Gastroesophageal sphincter (tissue), 4 donors: Measurements from ENCODE around the gene ASB10. TPM values are rescaled to one million over a fixed set of nuclear protein-coding genes. Genes with fewer than 3 reads are reported as not detected.

Source experiments
- ATAC-seq: fragments of 150-250 bp; one replicate; pipeline ENCODE4 v1.9.1; 2016; ENCODE audit warnings: mild to moderate bottlenecking, moderate library complexity
- H3K27ac ChIP-seq, 4 donors: fragments of 200-600 bp; sonication (generic) in 3 of 4; 1 replicate in 3 of 4; 2 replicates in 1 of 4; pipeline ENCODE4 v1.5.1; 2016 to 2019
- H3K27me3 ChIP-seq: fragments of 200-600 bp; sonication (generic); one replicate; pipeline ENCODE4 v1.5.1; 2019
- H3K36me3 ChIP-seq, 2 donors: fragments of 200-600 bp; sonication (generic); one replicate each; pipeline ENCODE4 v1.5.1; 2019; ENCODE audit warnings: control low read depth in 1 of 2
- H3K4me1 ChIP-seq, 3 donors: fragments of 200-600 bp; sonication (generic); 1 replicate in 2 of 3; 2 replicates in 1 of 3; pipeline ENCODE4 v1.5.1; 2016 to 2019; ENCODE audit warnings: control low read depth in 2 of 3
- H3K4me3 ChIP-seq, 2 donors: fragments of 200-600 bp; sonication (generic); one replicate each; pipeline ENCODE4 v1.5.1; 2019; ENCODE audit warnings: mild to moderate bottlenecking in 1 of 2, moderate library complexity in 1 of 2
- H3K9me3 ChIP-seq, 3 donors: fragments of 200-600 bp; sonication (generic); one replicate each; pipeline ENCODE4 v1.5.1; 2017 to 2019; ENCODE audit warnings: control low read depth in 2 of 3
- CTCF ChIP-seq, 4 experiments: fragments of 200-600 bp in 2 of 4; fragments of 450-650 bp in 2 of 4; sonication (generic) in 1 of 4; IDR thresholded peaks; one replicate each; pipeline ENCODE4 v1.5.1; 2017 to 2019; ENCODE audit warnings: antibody characterized with exemption in 4 of 4, mild to moderate bottlenecking in 2 of 4, moderate library complexity in 2 of 4
- EP300 ChIP-seq: sonication (generic); formaldehyde crosslinking; IDR thresholded peaks from one replicate; pipeline ENCODE4 v1.6.1; 2017; ENCODE audit warnings: antibody characterized with exemption, mild to moderate bottlenecking
- POLR2A ChIP-seq, 2 donors: fragments of 450-650 bp; IDR thresholded peaks; one replicate each; pipeline ENCODE4 v1.6.1; 2017; ENCODE audit warnings: antibody characterized with exemption in 2 of 2, mild to moderate bottlenecking in 2 of 2, moderate library complexity in 1 of 2
- POLR2AphosphoS5 ChIP-seq: sonication (generic); formaldehyde crosslinking; IDR thresholded peaks from one replicate; pipeline ENCODE4 v1.6.1; 2017; ENCODE audit warnings: antibody characterized with exemption
- WGBS, 2 donors: methylation state at CpG; one replicate each; pipeline ENCODE4 v1.1.5; 2018; ENCODE audit warnings: low coverage in 1 of 2; 5-methylcytosine and 5-hydroxymethylcytosine counted together
- total RNA-seq, 4 donors: library from RNA; depleted of rRNA; stranded (reverse); fragments of >200 nt; gene quantifications; one replicate each; pipeline ENCODE4 v1.1.0, GENCODE V29; 2016

The ASB10 gene
- total RNA-seq, 4 donors from 2014 or later, result not detected

- no CpG with 5 or more reads among the region's 4 CpGs for WGBS, 2 donors
- Histone ChIP-seq H3K4me3 (no peak overlapping the region), H3K4me1 (peaks cover 0 to 1% (median 0%) of the 10 kb centered on the region in 3 donors), H3K9me3 (no peaks in the 10 kb centered on the region), H3K27ac (no peak overlapping the region), H3K27me3 (peaks cover 58% of the 10 kb centered on the region), H3K36me3 (no peaks in the 10 kb centered on the region)
- TF ChIP-seq POLR2A (IDR thresholded peaks at IDR 0.05) (no peak), EP300 (no peak), CTCF (IDR thresholded peaks at IDR 0.05) (no peak), POLR2AphosphoS5 (no peak)
- no peak for ATAC-seq
Measured at GRCh38 chr7:151179946-151180345, 7.1 kb downstream of the ASB10 start.

- Histone ChIP-seq H3K27me3 (peaks cover 64% of the 10 kb centered on the region), H3K9me3 (peaks cover 0 to 3% (median 0%) of the 10 kb centered on the region in 3 donors), H3K27ac (no peak overlapping the region), H3K4me1 (peaks cover 0 to 7% (median 0%) of the 10 kb centered on the region in 3 donors), H3K4me3 (no peak overlapping the region), H3K36me3 (no peaks in the 10 kb centered on the region)
- no peak for ATAC-seq
- TF ChIP-seq POLR2AphosphoS5 (no peak), CTCF (IDR thresholded peaks at IDR 0.05) (no peak), EP300 (no peak), POLR2A (IDR thresholded peaks at IDR 0.05) (no peak)
- no CpG with 5 or more reads among the region's 8 CpGs for WGBS, 2 donors
Measured at GRCh38 chr7:151179287-151179860, 7.7 kb downstream of the ASB10 start.

- WGBS, 2 donors, result 58 to 62% methylated on average over 2 of the region's 2 CpGs
- Histone ChIP-seq H3K9me3 (peaks cover 0 to 3% (median 0%) of the 10 kb centered on the region in 3 donors), H3K27ac (no peak overlapping the region), H3K4me1 (peaks cover 0 to 7% (median 0%) of the 10 kb centered on the region in 3 donors), H3K36me3 (no peaks in the 10 kb centered on the region), H3K27me3 (peaks cover 69% of the 10 kb centered on the region), H3K4me3 (no peak overlapping the region)
- TF ChIP-seq CTCF (IDR thresholded peaks at IDR 0.05) (no peak), POLR2A (IDR thresholded peaks at IDR 0.05) (no peak), EP300 (no peak), POLR2AphosphoS5 (no peak)
- ATAC-seq, result no peak
Measured at GRCh38 chr7:151178831-151179230, 8.2 kb downstream of the ASB10 start.

- H3K27me3 ChIP-seq, result peaks cover 75% of the 10 kb centered on the region
- no peak overlapping the region for H3K27ac ChIP-seq
- WGBS, 2 donors, result 96 to 100% methylated on average over 1 to 4 of the region's 9 CpGs
- no peak overlapping the region for H3K4me3 ChIP-seq
- H3K4me1 ChIP-seq, result peaks cover 0 to 7% (median 0%) of the 10 kb centered on the region in 3 donors
- peaks cover 0 to 3% (median 0%) of the 10 kb centered on the region in 3 donors for H3K9me3 ChIP-seq
- H3K36me3 ChIP-seq, result no peaks in the 10 kb centered on the region
- no peak for ATAC-seq
- no peak for TF ChIP-seq POLR2AphosphoS5
- TF ChIP-seq EP300, result no peak
- TF ChIP-seq POLR2A (IDR thresholded peaks at IDR 0.05), result no peak
- no peak for TF ChIP-seq CTCF (IDR thresholded peaks at IDR 0.05)
Measured at GRCh38 chr7:151178236-151178635, 8.8 kb downstream of the ASB10 start.

- ATAC-seq, result no peak
- Histone ChIP-seq H3K27me3 (peaks cover 81% of the 10 kb centered on the region), H3K4me3 (no peak overlapping the region), H3K36me3 (no peaks in the 10 kb centered on the region), H3K4me1 (peaks cover 0 to 7% (median 0%) of the 10 kb centered on the region in 3 donors), H3K9me3 (peaks cover 0 to 3% (median 0%) of the 10 kb centered on the region in 3 donors), H3K27ac (no peak overlapping the region)
- WGBS, 2 donors, result 57% methylated on average over 1 of the region's 1 CpG; no CpG with 5 or more reads in 1 of the 2 donors
- TF ChIP-seq EP300 (no peak), POLR2A (IDR thresholded peaks at IDR 0.05) (no peak), CTCF (IDR thresholded peaks at IDR 0.05) (no peak), POLR2AphosphoS5 (no peak)
Measured at GRCh38 chr7:151177310-151177709, 9.7 kb downstream of the ASB10 start.
